ENCODE results near the gene TTC29. TPM values are rescaled to one million over a fixed set of nuclear protein-coding genes. Genes with fewer than 3 reads are reported as not detected.

TTC29 gene
- total RNA-seq, 2 experiments from 2014 or later: not detected

GRCh38 chr4:146883070-146883469, 62.6 kb downstream of the TTC29 start:
- Histone ChIP-seq H3K9me2 (ENCODE audit: insufficient read depth, low read length) (no peaks in the 10 kb centered on the region), H2AFZ (ENCODE audit: low read length) (no peak overlapping the region), H3K4me2 (ENCODE audit: low read length) (no peak overlapping the region), H3K4me1 (ENCODE audit: insufficient read depth, low read length, poor library complexity, severe bottlenecking) (no peaks in the 10 kb centered on the region), H3K27ac (ENCODE audit: low read depth, low read length, poor library complexity, severe bottlenecking) (no peak overlapping the region), H3K36me3 (ENCODE audit: insufficient read depth, low read length) (no peaks in the 10 kb centered on the region), H4K20me1 (ENCODE audit: insufficient read depth, low read length) (no peaks in the 10 kb centered on the region), H3K4me3 (ENCODE audit: low read depth, low read length, poor library complexity, severe bottlenecking) (no peak overlapping the region), H3K9me3 (ENCODE audit: low read length) (no peaks in the 10 kb centered on the region), H3K79me2 (ENCODE audit: insufficient read depth, low read depth, low read length) (no peaks in the 10 kb centered on the region)
- TF ChIP-seq EZH2phosphoT487 (IDR thresholded peaks at IDR 0.05; ENCODE audit: borderline replicate concordance, low read depth, low read length): no peak
- TF ChIP-seq CTCF (conservative IDR thresholded peaks at IDR 0.05; ENCODE audit: low read length): no peak
- DNase-seq (ENCODE audit: low spot score): no peak
- BruUV-seq (replicated peaks): no TSS peak
- POLR2A ChIA-PET: no interaction called here
- intact Hi-C loops (cut with micrococcal nuclease; ENCODE audit: unreplicated experiment): no loop called here
- CTCF ChIA-PET (ENCODE audit: unreplicated experiment): no interaction called here

GRCh38 chr4:146857298-146857697, 88.4 kb downstream of the TTC29 start:
- H2AFZ ChIP-seq (ENCODE audit: low read length): no peak overlapping the region
- H4K20me1 ChIP-seq (ENCODE audit: insufficient read depth, low read length): no peaks in the 10 kb centered on the region
- no peak overlapping the region for H3K4me2 ChIP-seq (ENCODE audit: low read length)
- no peak overlapping the region for H3K27ac ChIP-seq (ENCODE audit: low read depth, low read length, poor library complexity, severe bottlenecking)
- H3K9me3 ChIP-seq (ENCODE audit: low read length): no peaks in the 10 kb centered on the region
- H3K36me3 ChIP-seq (ENCODE audit: insufficient read depth, low read length): no peaks in the 10 kb centered on the region
- intact Hi-C loops (cut with micrococcal nuclease; ENCODE audit: unreplicated experiment): no loop called here
- TF ChIP-seq CTCF (conservative IDR thresholded peaks at IDR 0.05; ENCODE audit: low read length): no peak
- no peak for TF ChIP-seq EZH2phosphoT487 (IDR thresholded peaks at IDR 0.05; ENCODE audit: borderline replicate concordance, low read depth, low read length)
- BruUV-seq (replicated peaks): no TSS peak
- no peaks in the 10 kb centered on the region for H3K79me2 ChIP-seq (ENCODE audit: insufficient read depth, low read depth, low read length)
- no peak overlapping the region for H3K4me3 ChIP-seq (ENCODE audit: low read depth, low read length, poor library complexity, severe bottlenecking)
- ChIA-PET POLR2A (interaction anchor here (0.8 kb wide), 1 partner anchor 24 kb away, joined by 3 read pairs; no protein-coding TSS in a partner anchor), CTCF (ENCODE audit: unreplicated experiment) (no interaction called here)
- no peaks in the 10 kb centered on the region for H3K9me2 ChIP-seq (ENCODE audit: insufficient read depth, low read length)
- DNase-seq (ENCODE audit: low spot score): no peak
- no peaks in the 10 kb centered on the region for H3K4me1 ChIP-seq (ENCODE audit: insufficient read depth, low read length, poor library complexity, severe bottlenecking)

- no TSS peak for BruUV-seq (replicated peaks)
- no peaks in the 10 kb centered on the region for H4K20me1 ChIP-seq (ENCODE audit: insufficient read depth, low read length)
- DNase-seq (ENCODE audit: low spot score): no peak
- no peak for TF ChIP-seq CTCF (conservative IDR thresholded peaks at IDR 0.05; ENCODE audit: low read length)
- no peak for TF ChIP-seq EZH2phosphoT487 (IDR thresholded peaks at IDR 0.05; ENCODE audit: borderline replicate concordance, low read depth, low read length)
- ChIA-PET POLR2A (interaction anchor here (1.1 kb wide), 1 partner anchor 11 kb away, joined by 3 read pairs; no protein-coding TSS in a partner anchor), CTCF (ENCODE audit: unreplicated experiment) (no interaction called here)
- no peaks in the 10 kb centered on the region for H3K36me3 ChIP-seq (ENCODE audit: insufficient read depth, low read length)
- no peak overlapping the region for H3K4me3 ChIP-seq (ENCODE audit: low read depth, low read length, poor library complexity, severe bottlenecking)
- H3K27ac ChIP-seq (ENCODE audit: low read depth, low read length, poor library complexity, severe bottlenecking): no peak overlapping the region
- H2AFZ ChIP-seq (ENCODE audit: low read length): no peak overlapping the region
- H3K4me1 ChIP-seq (ENCODE audit: insufficient read depth, low read length, poor library complexity, severe bottlenecking): no peaks in the 10 kb centered on the region
- H3K9me3 ChIP-seq (ENCODE audit: low read length): no peaks in the 10 kb centered on the region
- no peaks in the 10 kb centered on the region for H3K79me2 ChIP-seq (ENCODE audit: insufficient read depth, low read depth, low read length)
- H3K9me2 ChIP-seq (ENCODE audit: insufficient read depth, low read length): no peaks in the 10 kb centered on the region
- no peak overlapping the region for H3K4me2 ChIP-seq (ENCODE audit: low read length)
- intact Hi-C loops (cut with micrococcal nuclease; ENCODE audit: unreplicated experiment): no loop called here
These were observed 89.9 kb downstream of the TTC29 start for GRCh38 chr4:146855761-146856160.
